ENCODE results near the gene DEXI. TPM values are rescaled to one million over a fixed set of nuclear protein-coding genes. Genes with fewer than 3 reads are reported as not detected.
"Not testable (repeated sequence)": the region's sequence is repeated elsewhere in the genome, so short reads cannot be mapped to it uniquely, and the experiment has no call there.

Gene DEXI
- total RNA-seq, 1 donor from 2014 or later = 47.9 TPM

DNA sequence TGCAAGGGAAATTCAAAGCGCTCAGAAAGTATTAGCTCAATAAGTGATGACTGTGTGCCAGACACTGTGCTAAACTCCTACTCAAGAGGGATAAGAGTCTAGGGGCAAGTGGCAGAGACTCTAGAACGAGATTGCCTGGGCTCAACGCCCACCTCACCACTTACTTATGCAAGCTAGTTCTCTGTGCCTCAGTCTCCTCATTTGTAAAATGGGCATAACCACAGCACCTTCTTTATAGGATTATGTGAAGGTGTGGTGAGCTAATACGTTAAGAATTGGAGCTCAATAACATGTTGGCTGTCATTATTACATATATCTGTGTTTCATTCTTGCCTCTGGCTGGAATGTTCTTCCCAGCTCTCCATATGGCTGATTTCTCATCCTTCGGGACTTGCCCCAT is 15.4 kb downstream of the DEXI start:
- DNase-seq (ENCODE audit: low read depth) (no peak), FAIRE-seq (no peak)
- Histone ChIP-seq H3K36me3 (ENCODE audit: control insufficient read depth, insufficient read depth, low read length) (peaks cover 7% of the 10 kb centered on the region), H3K4me3 (ENCODE audit: low read depth, low read length) (no peak overlapping the region), H3K27me3 (ENCODE audit: control insufficient read depth, insufficient read depth, low read length) (no peaks in the 10 kb centered on the region)
- TF ChIP-seq CTCF (IDR thresholded peaks at IDR 0.05; ENCODE audit: insufficient read depth, low read length, severe bottlenecking) = no peak

DNA sequence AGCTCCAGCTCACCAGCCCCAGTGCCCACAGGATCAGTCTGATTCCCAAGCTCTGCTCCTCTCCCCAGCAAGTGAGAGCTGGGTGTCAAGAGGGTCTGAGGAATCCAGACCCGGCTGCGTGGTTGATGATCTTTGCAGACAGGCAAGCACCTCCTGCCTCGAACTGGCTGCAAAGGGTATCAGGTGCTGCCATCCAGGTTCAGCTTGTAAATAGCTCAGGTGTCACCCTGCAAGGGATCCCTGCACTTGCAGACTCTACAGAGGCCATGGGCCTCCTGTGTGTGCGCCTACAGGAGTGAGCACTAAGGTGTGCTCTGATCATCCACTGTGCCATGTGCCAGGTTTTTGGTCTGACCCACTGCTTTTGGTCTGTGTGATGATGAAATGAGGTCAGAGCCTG is 16.2 kb downstream of the DEXI start:
- no peak for FAIRE-seq
- Histone ChIP-seq H3K4me3 (ENCODE audit: low read depth, low read length) (no peak overlapping the region), H3K36me3 (ENCODE audit: control insufficient read depth, insufficient read depth, low read length) (peaks cover 6% of the 10 kb centered on the region), H3K27me3 (ENCODE audit: control insufficient read depth, insufficient read depth, low read length) (no peaks in the 10 kb centered on the region)
- no peak for TF ChIP-seq CTCF (IDR thresholded peaks at IDR 0.05; ENCODE audit: insufficient read depth, low read length, severe bottlenecking)
- DNase-seq (ENCODE audit: low read depth) = no peak

GRCh38 chr16:10925285-10925684 is 17.0 kb downstream of the DEXI start:
- H3K4me3 ChIP-seq (ENCODE audit: low read depth, low read length); H3K27me3 ChIP-seq (ENCODE audit: control insufficient read depth, insufficient read depth, low read length); H3K36me3 ChIP-seq (ENCODE audit: control insufficient read depth, insufficient read depth, low read length); FAIRE-seq; DNase-seq (ENCODE audit: low read depth): not testable (repeated sequence)

GRCh38 chr16:10923650-10924214 is 18.5 kb downstream of the DEXI start:
- TF ChIP-seq CTCF (IDR thresholded peaks at IDR 0.05; ENCODE audit: insufficient read depth, low read length, severe bottlenecking) = no peak
- no peak for FAIRE-seq
- no peak for DNase-seq (ENCODE audit: low read depth)
- Histone ChIP-seq H3K36me3 (ENCODE audit: control insufficient read depth, insufficient read depth, low read length) (no peaks in the 10 kb centered on the region), H3K4me3 (ENCODE audit: low read depth, low read length) (no peak overlapping the region), H3K27me3 (ENCODE audit: control insufficient read depth, insufficient read depth, low read length) (no peaks in the 10 kb centered on the region)

DNA sequence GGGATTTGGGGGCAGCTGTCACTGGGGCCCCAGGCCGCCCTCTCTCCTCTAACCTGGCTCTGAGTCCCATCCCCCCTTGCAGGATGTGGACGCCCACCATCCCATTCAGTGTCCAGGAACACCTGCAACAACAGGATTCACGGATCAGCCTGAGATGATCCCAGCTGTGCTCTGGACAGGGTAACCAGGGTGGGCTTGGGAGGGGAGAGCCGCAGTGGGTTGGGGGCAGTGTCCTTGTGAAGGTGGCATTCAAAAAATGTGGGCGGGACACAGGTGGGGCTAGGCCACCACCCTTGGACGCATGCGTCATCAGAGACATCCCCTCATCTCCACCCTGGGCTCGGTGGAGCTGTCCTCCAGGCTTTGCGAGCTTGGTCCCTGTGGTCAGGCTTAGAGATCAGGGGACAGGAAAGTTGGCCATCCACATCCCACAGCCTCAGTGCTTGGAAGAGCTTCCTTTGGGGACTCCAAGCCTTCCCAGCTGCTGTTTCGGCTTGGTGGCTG is 19.1 kb downstream of the DEXI start:
- TF ChIP-seq CTCF (IDR thresholded peaks at IDR 0.05; ENCODE audit: insufficient read depth, low read length, severe bottlenecking) = no peak
- H3K4me3 ChIP-seq (ENCODE audit: low read depth, low read length) = no peak overlapping the region
- no peak for DNase-seq (ENCODE audit: low read depth)
- no peaks in the 10 kb centered on the region for H3K36me3 ChIP-seq (ENCODE audit: control insufficient read depth, insufficient read depth, low read length)
- FAIRE-seq = no peak
- no peaks in the 10 kb centered on the region for H3K27me3 ChIP-seq (ENCODE audit: control insufficient read depth, insufficient read depth, low read length)

DNA sequence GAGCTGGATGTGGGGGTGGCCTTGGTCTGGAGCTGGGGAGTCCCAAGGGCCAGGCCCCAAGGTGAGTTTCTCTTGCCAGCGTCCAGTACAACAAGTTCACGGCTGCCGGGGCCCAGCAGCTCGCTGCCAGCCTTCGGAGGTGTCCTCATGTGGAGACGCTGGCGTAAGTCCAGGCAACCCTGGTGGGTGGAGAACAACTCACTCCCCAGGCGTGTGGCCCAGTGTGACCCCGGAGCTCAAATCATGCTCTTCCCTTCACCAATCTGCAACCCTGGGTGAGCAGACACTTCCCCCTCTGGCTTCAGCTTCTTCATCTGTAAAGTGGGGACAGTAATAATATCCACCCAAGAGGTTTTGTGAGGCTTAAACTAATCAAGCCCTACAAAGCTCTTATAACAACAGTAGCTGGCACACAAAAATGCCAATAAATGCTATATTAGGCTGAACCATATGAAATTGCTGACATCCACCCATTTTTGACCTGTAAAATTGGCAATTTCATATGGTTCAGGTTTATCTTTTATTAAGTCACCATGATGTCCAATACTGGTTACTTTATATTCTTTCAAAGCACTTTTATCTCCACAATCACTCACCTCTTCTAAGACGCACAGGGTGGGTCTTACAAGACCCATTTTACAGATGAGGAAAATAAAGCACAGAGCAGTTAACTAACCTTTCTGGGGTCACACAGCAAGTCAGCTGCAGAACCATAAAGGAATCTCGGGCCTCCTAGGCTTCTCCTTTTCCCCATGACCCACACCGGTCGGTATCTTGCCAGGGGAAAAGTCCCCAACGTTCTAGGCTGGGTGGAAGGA is 19.7 kb downstream of the DEXI start:
- TF ChIP-seq CTCF (IDR thresholded peaks at IDR 0.05; ENCODE audit: insufficient read depth, low read length, severe bottlenecking) = no peak
- H3K4me3 ChIP-seq (ENCODE audit: low read depth, low read length) = no peak overlapping the region
- DNase-seq (ENCODE audit: low read depth) (no peak), FAIRE-seq (no peak)
- no peaks in the 10 kb centered on the region for H3K36me3 ChIP-seq (ENCODE audit: control insufficient read depth, insufficient read depth, low read length)
- H3K27me3 ChIP-seq (ENCODE audit: control insufficient read depth, insufficient read depth, low read length) = no peaks in the 10 kb centered on the region

Measured in bronchial epithelial cell (primary cell).